Measurements from ENCODE around the gene ARRDC3.

ARRDC3 gene

DNA sequence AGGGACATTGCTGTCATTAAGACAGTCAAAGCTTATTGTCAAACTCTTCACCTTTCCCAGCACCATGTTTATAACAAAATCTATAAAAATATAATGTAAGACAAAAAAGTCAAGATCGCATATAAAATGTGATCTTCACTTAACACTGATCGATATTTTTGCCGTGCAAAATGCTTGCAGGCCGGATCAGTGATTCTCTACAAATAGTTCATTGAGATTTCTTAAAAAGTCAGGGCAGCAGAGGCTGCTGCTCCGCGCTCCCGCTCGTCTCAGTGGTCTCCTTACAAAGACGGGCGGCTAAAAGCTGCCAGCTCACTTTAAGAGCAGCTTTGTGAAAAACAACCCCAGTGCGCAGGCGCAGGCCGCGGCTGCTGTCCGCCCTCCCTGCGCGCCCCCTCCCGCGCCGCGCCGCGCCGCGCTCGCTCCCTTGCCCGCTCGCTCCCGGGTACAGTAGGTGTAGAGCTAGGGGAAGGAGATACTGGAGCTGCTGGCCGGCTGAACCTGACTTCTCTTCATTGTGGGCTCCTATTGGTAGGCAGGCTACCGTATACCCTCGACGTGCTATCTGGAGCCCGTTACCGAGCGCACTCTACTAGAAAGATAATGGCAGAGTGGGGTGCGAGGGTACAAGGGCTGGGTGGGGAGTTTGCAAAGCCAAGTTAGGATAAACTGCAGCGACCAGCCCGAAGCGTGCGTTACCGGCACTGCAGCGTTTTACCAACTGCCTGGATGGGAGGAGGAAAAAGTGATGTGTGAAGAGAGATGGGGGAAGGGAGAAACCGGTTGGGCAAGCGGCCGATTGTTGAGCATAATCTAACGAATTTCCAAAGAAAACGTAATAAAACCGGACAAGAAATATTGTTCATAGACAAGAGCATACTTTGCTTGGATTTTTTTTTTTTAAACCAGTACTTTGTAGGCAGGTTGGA is at the start of gene ARRDC3:
ARRDC3 (minus strand) TSS at position 291 of the 929 bp plus-strand sequence; CDS start at position 66, 225 bp downstream.
- Mint-ChIP-seq H3K27ac (peak within 1 kb of the TSS; percentile 98), H3K4me3 (peak within 1 kb of the TSS; percentile 96 to 100), H3K9me3 (no peaks in the 10 kb centered on the region), H3K27me3 (no peaks in the 10 kb centered on the region), H3K36me3 (peaks cover 0 to 3% of the 10 kb centered on the region in 2 donors), H3K4me1 (peaks cover 0 to 15% of the 10 kb centered on the region in 2 donors)
- ATAC-seq (replicated peaks) (peak; percentile 71), DNase-seq (peak; percentile 98)

DNA sequence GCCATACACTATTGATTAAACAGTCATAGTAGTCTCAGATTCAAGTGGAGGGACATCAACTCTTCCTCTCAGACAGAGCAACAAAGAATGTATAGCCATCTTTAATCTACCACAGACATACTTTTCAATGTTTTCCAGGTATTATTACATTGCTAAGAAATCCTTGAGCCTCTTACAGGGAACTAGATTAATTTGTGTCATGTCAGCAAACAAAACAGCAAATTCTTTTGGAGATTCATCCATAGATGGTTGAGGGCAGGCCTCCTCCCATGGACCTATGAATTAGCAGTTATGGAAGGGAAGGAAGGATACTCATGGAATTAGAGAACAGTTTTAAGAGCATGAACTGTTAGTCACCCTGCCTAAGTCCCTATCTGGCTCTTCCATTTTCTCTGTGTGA is 47.8 kb upstream of the ARRDC3 start:
- Mint-ChIP-seq H3K27me3 (no peaks in the 10 kb centered on the region), H3K27ac (no peak overlapping the region), H3K9me3 (peaks cover 5 to 6% of the 10 kb centered on the region in 2 donors), H3K36me3 (peaks cover 5 to 10% of the 10 kb centered on the region in 2 donors), H3K4me1 (peaks cover 5 to 14% of the 10 kb centered on the region in 2 donors), H3K4me3 (no peak overlapping the region)
- DNase-seq: no peak
- no peak for ATAC-seq (replicated peaks)

DNA sequence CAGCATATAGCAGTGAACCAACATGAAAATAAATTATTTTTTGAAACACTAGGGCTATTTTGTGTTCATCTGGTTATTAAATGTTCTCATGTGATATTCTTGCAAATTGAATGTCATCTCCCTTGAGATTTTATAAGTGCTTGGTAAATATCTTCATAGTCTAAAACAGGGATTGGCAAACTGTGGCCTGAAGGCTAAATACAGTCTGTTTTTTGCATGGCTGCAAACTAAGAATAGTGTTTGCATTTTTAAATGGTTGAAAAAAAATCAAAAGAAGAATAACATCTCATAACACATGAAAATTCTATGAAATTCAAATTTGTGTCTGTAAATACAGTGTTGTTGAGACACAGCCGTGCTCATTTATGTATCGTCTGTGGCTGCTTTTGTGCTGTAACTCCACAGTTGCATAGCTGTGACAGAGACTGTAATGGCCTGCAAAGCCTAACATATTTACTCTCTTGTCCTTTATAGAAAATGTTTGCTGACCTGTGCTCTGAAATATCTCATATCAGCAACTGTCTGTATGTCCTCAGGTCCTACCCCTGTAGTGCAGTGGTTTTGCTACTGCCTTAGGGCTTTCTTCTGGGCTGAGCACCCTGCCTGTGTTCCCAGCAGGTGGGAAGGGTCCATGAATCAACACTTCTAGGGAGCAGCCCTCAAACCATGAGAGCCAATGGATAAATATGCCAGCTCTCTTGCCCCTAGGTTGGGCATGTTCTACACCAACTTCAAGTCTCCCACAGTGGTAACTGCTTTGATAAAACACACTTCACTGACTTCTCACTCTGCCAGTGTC is 41.7 kb upstream of the ARRDC3 start:
- ATAC-seq (replicated peaks) (no peak), DNase-seq (no peak)
- H3K9me3 Mint-ChIP-seq: peaks cover 3 to 5% of the 10 kb centered on the region in 2 donors
- peaks cover 3 to 10% of the 10 kb centered on the region in 2 donors for H3K36me3 Mint-ChIP-seq
- H3K4me3 Mint-ChIP-seq: no peak overlapping the region
- no peaks in the 10 kb centered on the region for H3K27me3 Mint-ChIP-seq
- H3K27ac Mint-ChIP-seq: no peak overlapping the region
- H3K4me1 Mint-ChIP-seq: no peaks in the 10 kb centered on the region

DNA sequence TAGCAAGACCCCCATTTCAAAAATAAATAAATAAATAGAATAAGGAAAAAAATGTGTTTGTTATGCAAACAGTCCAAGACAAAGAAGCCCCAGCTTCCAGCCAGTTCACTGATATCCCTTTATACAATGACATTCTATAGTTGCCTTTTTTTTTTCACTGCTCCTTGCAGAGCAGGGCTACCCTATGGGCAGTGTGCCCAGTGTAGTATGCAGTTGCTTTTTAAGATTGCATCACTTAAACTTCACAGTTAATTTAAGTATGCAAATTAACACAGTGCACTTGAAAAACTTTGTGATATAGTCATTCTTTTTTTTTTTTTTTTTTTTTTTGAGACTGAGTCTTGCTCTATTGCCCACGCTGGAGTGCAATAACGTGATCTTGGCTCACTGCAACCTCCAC is 40.8 kb upstream of the ARRDC3 start:
- DNase-seq: no peak
- peaks cover 0 to 5% of the 10 kb centered on the region in 2 donors for H3K36me3 Mint-ChIP-seq
- no peak overlapping the region for H3K4me3 Mint-ChIP-seq
- no peak overlapping the region for H3K27ac Mint-ChIP-seq
- ATAC-seq (replicated peaks): no peak
- H3K27me3 Mint-ChIP-seq: no peaks in the 10 kb centered on the region
- H3K4me1 Mint-ChIP-seq: no peaks in the 10 kb centered on the region
- H3K9me3 Mint-ChIP-seq: peaks cover 0 to 3% of the 10 kb centered on the region in 2 donors

- H3K4me3 Mint-ChIP-seq: no peak overlapping the region
- no peaks in the 10 kb centered on the region for H3K4me1 Mint-ChIP-seq
- no peaks in the 10 kb centered on the region for H3K9me3 Mint-ChIP-seq
- H3K27me3 Mint-ChIP-seq: no peaks in the 10 kb centered on the region
- DNase-seq (no peak), ATAC-seq (replicated peaks) (no peak)
- no peaks in the 10 kb centered on the region for H3K36me3 Mint-ChIP-seq
- no peak overlapping the region for H3K27ac Mint-ChIP-seq
These were observed 37.8 kb upstream of the ARRDC3 start for GRCh38 chr5:91420879-91421278.

GRCh38 chr5:91419571-91420537 is 36.7 kb upstream of the ARRDC3 start:
- no peaks in the 10 kb centered on the region for H3K36me3 Mint-ChIP-seq
- H3K9me3 Mint-ChIP-seq: no peaks in the 10 kb centered on the region
- peak; percentile 45 to 51 for ATAC-seq (replicated peaks)
- peak; percentile 37 for DNase-seq
- no peak overlapping the region for H3K4me3 Mint-ChIP-seq
- no peaks in the 10 kb centered on the region for H3K4me1 Mint-ChIP-seq
- H3K27me3 Mint-ChIP-seq: no peaks in the 10 kb centered on the region
- no peak overlapping the region for H3K27ac Mint-ChIP-seq

DNA sequence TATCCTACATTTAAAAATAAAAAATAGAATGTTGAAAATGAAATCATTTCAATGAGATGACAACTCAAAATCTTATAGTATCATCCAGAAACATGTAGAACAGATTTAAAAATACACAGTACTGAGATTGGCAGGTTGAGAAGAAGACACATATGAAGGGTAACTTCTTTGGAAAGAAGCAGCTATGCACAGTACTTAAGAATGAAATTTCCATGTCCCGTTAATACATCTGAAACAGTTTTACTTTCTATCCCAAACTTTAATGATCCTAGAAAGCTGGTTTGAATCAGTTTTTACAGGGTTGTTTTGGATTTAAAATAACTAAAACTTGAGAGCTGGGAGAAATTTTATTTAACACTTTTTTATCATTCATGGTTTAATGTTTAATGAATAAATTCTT is 36.0 kb upstream of the ARRDC3 start:
- no peaks in the 10 kb centered on the region for H3K27me3 Mint-ChIP-seq
- no peak overlapping the region for H3K4me3 Mint-ChIP-seq
- H3K9me3 Mint-ChIP-seq: no peaks in the 10 kb centered on the region
- H3K4me1 Mint-ChIP-seq: no peaks in the 10 kb centered on the region
- H3K36me3 Mint-ChIP-seq: no peaks in the 10 kb centered on the region
- DNase-seq (no peak), ATAC-seq (replicated peaks) (no peak)
- H3K27ac Mint-ChIP-seq: no peak overlapping the region

DNA sequence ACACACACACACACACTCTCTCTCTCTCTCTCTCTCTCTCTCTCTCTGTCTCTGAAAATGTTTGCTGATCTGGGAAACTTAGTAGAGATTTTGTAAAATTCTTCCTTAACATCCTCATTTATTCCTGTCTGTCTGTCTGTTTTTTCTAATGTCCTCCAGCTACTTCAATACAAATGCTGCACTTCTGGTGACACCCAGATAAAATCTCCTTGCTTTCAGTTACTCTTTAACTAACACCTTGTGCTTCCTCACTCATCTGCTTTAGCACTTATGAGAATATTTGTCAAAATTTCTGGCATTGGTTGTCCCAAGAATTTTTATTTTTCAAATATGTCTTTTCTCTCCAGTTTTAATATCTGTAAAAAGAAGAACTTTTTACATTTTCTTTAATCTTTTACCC is 35.0 kb upstream of the ARRDC3 start:
- H3K27me3 Mint-ChIP-seq: no peaks in the 10 kb centered on the region
- no peak overlapping the region for H3K4me3 Mint-ChIP-seq
- H3K36me3 Mint-ChIP-seq: no peaks in the 10 kb centered on the region
- DNase-seq (no peak), ATAC-seq (replicated peaks) (no peak)
- H3K27ac Mint-ChIP-seq: no peak overlapping the region
- H3K4me1 Mint-ChIP-seq: no peaks in the 10 kb centered on the region
- H3K9me3 Mint-ChIP-seq: no peaks in the 10 kb centered on the region

DNA sequence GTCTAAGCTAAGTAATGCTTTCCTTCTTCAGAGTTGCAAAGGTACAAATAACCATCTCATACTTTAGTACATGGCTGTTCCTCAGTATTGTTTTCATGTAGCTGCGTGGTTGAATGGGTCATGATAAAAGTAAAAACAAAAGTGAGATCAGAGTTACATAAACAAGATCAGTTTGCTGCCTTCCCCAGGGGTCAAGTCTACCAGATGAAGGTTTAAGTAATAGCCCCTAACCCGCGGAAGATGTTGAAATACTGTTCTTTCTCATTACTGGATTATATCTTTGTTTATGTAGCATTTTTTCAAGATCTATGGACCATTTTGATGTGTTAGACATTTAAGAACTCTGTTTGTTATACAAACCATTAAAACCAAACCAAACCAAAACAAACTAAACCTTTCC is 34.1 kb upstream of the ARRDC3 start:
- no peaks in the 10 kb centered on the region for H3K9me3 Mint-ChIP-seq
- no peak overlapping the region for H3K4me3 Mint-ChIP-seq
- DNase-seq (no peak), ATAC-seq (replicated peaks) (no peak)
- no peaks in the 10 kb centered on the region for H3K4me1 Mint-ChIP-seq
- H3K36me3 Mint-ChIP-seq: no peaks in the 10 kb centered on the region
- no peak overlapping the region for H3K27ac Mint-ChIP-seq
- no peaks in the 10 kb centered on the region for H3K27me3 Mint-ChIP-seq

GRCh38 chr5:91416491-91416890 is 33.4 kb upstream of the ARRDC3 start:
- Mint-ChIP-seq H3K36me3 (no peaks in the 10 kb centered on the region), H3K4me1 (no peaks in the 10 kb centered on the region), H3K27me3 (no peaks in the 10 kb centered on the region), H3K4me3 (no peak overlapping the region), H3K9me3 (no peaks in the 10 kb centered on the region), H3K27ac (no peak overlapping the region)
- no peak for DNase-seq
- ATAC-seq (replicated peaks): no peak

- no peaks in the 10 kb centered on the region for H3K9me3 Mint-ChIP-seq
- no peaks in the 10 kb centered on the region for H3K4me1 Mint-ChIP-seq
- no peaks in the 10 kb centered on the region for H3K36me3 Mint-ChIP-seq
- no peak overlapping the region for H3K4me3 Mint-ChIP-seq
- DNase-seq (no peak), ATAC-seq (replicated peaks) (no peak)
- H3K27ac Mint-ChIP-seq: no peak overlapping the region
- no peaks in the 10 kb centered on the region for H3K27me3 Mint-ChIP-seq
These were observed 26.2 kb upstream of the ARRDC3 start for GRCh38 chr5:91409304-91409703.

DNA sequence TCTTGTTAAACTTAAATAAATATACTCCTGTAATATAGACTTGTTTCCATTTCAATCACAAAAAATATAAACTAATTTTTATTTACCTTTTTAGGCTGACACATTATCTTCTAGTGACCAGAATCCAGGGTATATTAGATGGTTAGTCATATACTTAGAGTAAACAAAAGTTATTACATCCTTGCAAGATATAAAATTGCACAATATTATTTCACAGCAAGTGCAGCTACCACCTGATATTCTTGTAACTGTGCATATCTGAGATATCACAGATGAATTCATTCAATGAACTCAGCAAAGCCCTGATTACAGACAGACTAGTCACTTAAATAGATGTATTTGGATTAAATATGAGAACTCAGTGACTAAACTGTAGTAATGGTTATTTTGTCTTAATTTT is 25.6 kb upstream of the ARRDC3 start:
- no peak for DNase-seq
- Mint-ChIP-seq H3K4me1 (no peaks in the 10 kb centered on the region), H3K27ac (no peak overlapping the region), H3K27me3 (no peaks in the 10 kb centered on the region), H3K4me3 (no peak overlapping the region), H3K9me3 (no peaks in the 10 kb centered on the region), H3K36me3 (no peaks in the 10 kb centered on the region)
- ATAC-seq (replicated peaks): no peak

GRCh38 chr5:91407204-91407603 is 24.1 kb upstream of the ARRDC3 start:
- no peaks in the 10 kb centered on the region for H3K36me3 Mint-ChIP-seq
- no peak overlapping the region for H3K4me3 Mint-ChIP-seq
- H3K27me3 Mint-ChIP-seq: no peaks in the 10 kb centered on the region
- DNase-seq (no peak), ATAC-seq (replicated peaks) (no peak)
- no peaks in the 10 kb centered on the region for H3K9me3 Mint-ChIP-seq
- H3K4me1 Mint-ChIP-seq: no peaks in the 10 kb centered on the region
- no peak overlapping the region for H3K27ac Mint-ChIP-seq

- Mint-ChIP-seq H3K27ac (no peak overlapping the region), H3K36me3 (peaks cover 2 to 4% of the 10 kb centered on the region in 2 donors), H3K9me3 (no peaks in the 10 kb centered on the region), H3K27me3 (no peaks in the 10 kb centered on the region), H3K4me3 (no peak overlapping the region), H3K4me1 (no peaks in the 10 kb centered on the region)
- DNase-seq: no peak
- ATAC-seq (replicated peaks): no peak
These were observed 20.3 kb upstream of the ARRDC3 start for GRCh38 chr5:91403438-91403837.
